DND-41 (cell line): ENCODE results near the gene GPR33.

Experiments used
- CTCF ChIP-seq: IDR thresholded peaks from 2 replicates; pipeline ENCODE4 v1.5.1; 2012; ENCODE audit warnings: borderline replicate concordance, low read length, moderate library complexity, mild to moderate bottlenecking; ENCODE audit not compliant: poor library complexity, severe bottlenecking; ENCODE audit errors: extremely low read depth
- EZH2 ChIP-seq: IDR thresholded peaks from 3 replicates; pipeline ENCODE4 v1.6.1; 2012; ENCODE audit warnings: borderline replicate concordance, low read depth, mild to moderate bottlenecking, moderate library complexity, low read length, inconsistent platforms; ENCODE audit not compliant: severe bottlenecking

- TF ChIP-seq CTCF (peak; percentile 62), EZH2 (no peak)
Observed at GRCh38 chr14:31510222-31510621, 22.4 kb upstream of the GPR33 start.
